SH-SY5Y (cell line): ENCODE measurements around the gene PSMG1.

Source experiments
- GATA2 ChIP-seq: IDR thresholded peaks from 2 replicates; pipeline ENCODE4 v1.6.1; 2011; ENCODE audit warnings: mild to moderate bottlenecking, low read depth, low read length
- GATA3 ChIP-seq: IDR thresholded peaks from 2 replicates; pipeline ENCODE4 v1.6.1; 2011; ENCODE audit warnings: low read depth, mild to moderate bottlenecking, low read length, moderate library complexity

DNA sequence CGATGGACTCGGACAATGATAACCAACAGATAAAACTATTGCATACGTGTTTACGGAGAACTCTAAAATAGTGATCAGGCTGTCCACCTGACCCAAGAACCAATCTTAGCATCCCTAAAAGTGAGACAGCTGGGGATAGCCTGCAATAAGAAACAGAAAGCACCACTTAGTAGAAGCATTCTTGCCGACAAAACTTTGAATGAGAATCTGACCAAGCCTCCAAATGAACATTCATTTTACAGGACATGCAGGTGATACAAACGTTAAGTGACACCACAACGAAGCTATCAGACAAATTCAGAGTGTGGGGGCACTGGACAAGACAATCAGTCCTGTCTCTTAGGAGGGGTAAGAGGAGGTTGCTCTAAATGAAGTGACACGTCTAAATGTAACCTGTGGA is 1.2 kb downstream of the PSMG1 start:
- TF ChIP-seq GATA2 (no peak), GATA3 (no peak)
